RWPE1 (cell line): ENCODE results near the gene GPC6.

Experiments
- CTCF ChIA-PET: fragments of 350-600 bp; sonication (Branson Sonifier 250); formaldehyde crosslinking; extraction: SDS; loops from one replicate; lab custom pipeline; 2021; lab: Yijun Ruan, JAX
- POLR2A ChIA-PET: fragments of 400-600 bp; formaldehyde crosslinking; extraction: SDS; loops from one replicate; lab custom pipeline; 2020; ENCODE audit warnings: antibody characterized with exemption; ENCODE audit not compliant: low non-redundant PET; lab: Yijun Ruan, JAX
- DNase-seq: peaks from one replicate; pipeline ENCODE4 v3.0.0; 2012; ENCODE audit warnings: low spot score
- H3K27ac ChIP-seq: fragments of 450-650 bp; 2 replicates; pipeline ENCODE4 v1.5.1; 2017
- CTCF ChIP-seq: fragments of 450-650 bp; conservative IDR thresholded peaks from 2 replicates; pipeline ENCODE4 v1.5.1; 2017; ENCODE audit warnings: low read depth, mild to moderate bottlenecking

GPC6 gene

GRCh38 chr13:93956426-93956825 lies 729.8 kb downstream of the GPC6 start:
- ChIA-PET CTCF (no interaction called here), POLR2A (no interaction called here)

GRCh38 chr13:93957371-93957770 lies 730.8 kb downstream of the GPC6 start:
- no peak for TF ChIP-seq CTCF
- DNase-seq: no peak
- ChIA-PET CTCF (no interaction called here), POLR2A (no interaction called here)
- no peak overlapping the region for H3K27ac ChIP-seq

More at GRCh38 chr13:93956426-93956825, 729.8 kb downstream of the GPC6 start:
- H3K27ac ChIP-seq: no peak overlapping the region
- TF ChIP-seq CTCF: no peak
- DNase-seq: no peak

- CTCF ChIA-PET: no interaction called here
- POLR2A ChIA-PET: no interaction called here
- TF ChIP-seq CTCF: no peak
- no peak for DNase-seq
- no peak overlapping the region for H3K27ac ChIP-seq
Observed at GRCh38 chr13:93959796-93960533, 733.4 kb downstream of the GPC6 start.

GRCh38 chr13:93963266-93964145 lies 736.9 kb downstream of the GPC6 start:
- POLR2A ChIA-PET: no interaction called here
- DNase-seq: no peak
- CTCF ChIA-PET: no interaction called here
- H3K27ac ChIP-seq: no peak overlapping the region
- TF ChIP-seq CTCF: no peak

- H3K27ac ChIP-seq: no peak overlapping the region
- no peak for TF ChIP-seq CTCF
- CTCF ChIA-PET: no interaction called here
- no peak for DNase-seq
- POLR2A ChIA-PET: no interaction called here
Observed at GRCh38 chr13:93964146-93964512, 737.5 kb downstream of the GPC6 start.

GRCh38 chr13:93965587-93965986 lies 739.0 kb downstream of the GPC6 start:
- no peak overlapping the region for H3K27ac ChIP-seq
- POLR2A ChIA-PET: no interaction called here
- CTCF ChIA-PET: no interaction called here

More at GRCh38 chr13:93965587-93965986, 739.0 kb downstream of the GPC6 start:
- no peak for TF ChIP-seq CTCF
- no peak for DNase-seq
